ENCODE data around the gene RTP3.
"Not testable (repeated sequence)": the region's sequence is repeated elsewhere in the genome, so short reads cannot be mapped to it uniquely, and the experiment has no call there.

The RTP3 gene

DNA sequence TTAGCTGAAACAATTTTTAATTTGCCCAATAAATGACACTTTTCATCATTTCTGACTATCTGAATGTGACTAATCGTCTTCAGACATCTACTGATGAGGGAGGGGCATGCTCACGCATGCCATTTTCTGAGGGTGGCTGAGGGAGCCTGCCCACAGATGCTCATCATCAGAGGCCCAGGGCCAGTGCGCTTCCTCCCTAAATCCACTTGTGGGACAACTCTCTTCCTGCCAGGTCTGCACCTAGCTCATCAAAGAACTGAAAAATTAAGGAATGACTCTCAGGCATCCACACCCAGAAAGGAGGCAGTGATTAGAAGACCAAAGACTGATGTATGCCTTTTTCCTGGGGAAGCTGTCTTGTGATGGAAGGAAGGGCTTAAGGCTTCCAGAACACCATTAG is 22.8 kb downstream of the RTP3 start:
- TF ChIP-seq, protein P1, sequence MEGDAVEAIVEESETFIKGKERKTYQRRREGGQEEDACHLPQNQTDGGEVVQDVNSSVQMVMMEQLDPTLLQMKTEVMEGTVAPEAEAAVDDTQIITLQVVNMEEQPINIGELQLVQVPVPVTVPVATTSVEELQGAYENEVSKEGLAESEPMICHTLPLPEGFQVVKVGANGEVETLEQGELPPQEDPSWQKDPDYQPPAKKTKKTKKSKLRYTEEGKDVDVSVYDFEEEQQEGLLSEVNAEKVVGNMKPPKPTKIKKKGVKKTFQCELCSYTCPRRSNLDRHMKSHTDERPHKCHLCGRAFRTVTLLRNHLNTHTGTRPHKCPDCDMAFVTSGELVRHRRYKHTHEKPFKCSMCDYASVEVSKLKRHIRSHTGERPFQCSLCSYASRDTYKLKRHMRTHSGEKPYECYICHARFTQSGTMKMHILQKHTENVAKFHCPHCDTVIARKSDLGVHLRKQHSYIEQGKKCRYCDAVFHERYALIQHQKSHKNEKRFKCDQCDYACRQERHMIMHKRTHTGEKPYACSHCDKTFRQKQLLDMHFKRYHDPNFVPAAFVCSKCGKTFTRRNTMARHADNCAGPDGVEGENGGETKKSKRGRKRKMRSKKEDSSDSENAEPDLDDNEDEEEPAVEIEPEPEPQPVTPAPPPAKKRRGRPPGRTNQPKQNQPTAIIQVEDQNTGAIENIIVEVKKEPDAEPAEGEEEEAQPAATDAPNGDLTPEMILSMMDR (IDR thresholded peaks at IDR 0.05; ENCODE audit: low read length) = no peak
- TF ChIP-seq EZH2phosphoT487 (IDR thresholded peaks at IDR 0.05; ENCODE audit: low read length) (no peak), EZH2 (optimal IDR thresholded peaks at IDR 0.05; ENCODE audit: low read depth, low read length) (no peak)
- Histone ChIP-seq H3K9ac (ENCODE audit: low read length) (no peak overlapping the region), H4K20me1 (ENCODE audit: insufficient read depth, low read length) (no peaks in the 10 kb centered on the region), H3K4me2 (ENCODE audit: low read depth, low read length) (no peak overlapping the region), H3K79me2 (ENCODE audit: low read length) (no peaks in the 10 kb centered on the region), H3K9me3 (replicated peaks; ENCODE audit: insufficient read depth, low read length) (no peaks in the 10 kb centered on the region), H3K36me3 (replicated peaks; ENCODE audit: insufficient read depth, low read length) (no peaks in the 10 kb centered on the region), H3K9me2 (replicated peaks; ENCODE audit: insufficient read depth, low read length) (no peaks in the 10 kb centered on the region), H3K4me3 (ENCODE audit: low read length) (no peak overlapping the region), H3K27me3 (replicated peaks; ENCODE audit: insufficient read depth, low read length) (no peaks in the 10 kb centered on the region), H3F3A (ENCODE audit: insufficient read depth, low read length) (no peaks in the 10 kb centered on the region), H3K4me1 (ENCODE audit: low read length) (no peaks in the 10 kb centered on the region), H3K27ac (ENCODE audit: low read length) (no peak overlapping the region), H2AFZ (ENCODE audit: low read length) (no peak overlapping the region)
- no peak for DNase-seq

DNA sequence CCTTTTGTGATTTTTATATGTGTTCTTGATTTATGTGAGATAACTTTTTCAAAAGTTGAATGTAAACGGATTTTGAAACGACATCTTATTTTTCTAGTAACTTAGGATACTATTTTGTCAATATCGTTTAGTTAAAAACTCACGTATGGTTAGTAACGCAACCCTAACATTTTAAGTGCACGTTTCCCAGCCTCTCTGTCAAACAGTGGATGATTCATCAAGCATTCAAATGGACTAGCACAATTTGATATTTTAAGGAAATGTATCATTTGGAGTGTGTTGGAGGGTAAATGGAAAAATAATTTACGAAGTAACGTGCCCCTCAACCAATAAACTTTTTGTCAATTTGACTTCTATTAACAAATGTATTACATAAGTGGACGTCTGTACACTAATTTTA is 23.3 kb downstream of the RTP3 start:
- TF ChIP-seq EZH2phosphoT487 (IDR thresholded peaks at IDR 0.05; ENCODE audit: low read length) (no peak), EZH2 (optimal IDR thresholded peaks at IDR 0.05; ENCODE audit: low read depth, low read length) (no peak)
- TF ChIP-seq, protein P1 (IDR thresholded peaks at IDR 0.05; ENCODE audit: low read length) = no peak

DNA sequence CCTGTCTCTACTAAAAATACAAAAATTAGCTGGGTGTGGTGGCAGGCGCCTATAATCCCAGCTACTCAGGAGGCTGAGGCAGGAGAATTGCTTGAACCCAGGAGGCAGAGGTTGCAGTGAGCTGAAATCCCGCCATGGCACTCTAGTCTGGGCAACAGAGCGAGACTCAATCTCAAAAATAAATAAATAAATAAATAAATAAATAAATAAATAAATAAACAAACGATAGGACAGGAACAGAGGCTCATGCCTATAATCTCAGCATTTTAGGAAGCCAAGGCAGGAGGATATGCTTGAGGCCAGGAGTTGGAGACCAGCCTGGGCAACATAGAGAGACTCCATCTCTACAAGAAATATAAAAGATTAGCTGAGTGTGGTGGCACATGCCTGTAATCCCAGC is 24.4 kb downstream of the RTP3 start:
- H3K79me2 ChIP-seq (ENCODE audit: low read length); H3F3A ChIP-seq (ENCODE audit: insufficient read depth, low read length); DNase-seq; H3K27me3 ChIP-seq (replicated peaks; ENCODE audit: insufficient read depth, low read length); H3K9me3 ChIP-seq (replicated peaks; ENCODE audit: insufficient read depth, low read length); H3K4me3 ChIP-seq (ENCODE audit: low read length); H2AFZ ChIP-seq (ENCODE audit: low read length); H3K4me2 ChIP-seq (ENCODE audit: low read depth, low read length); H4K20me1 ChIP-seq (ENCODE audit: insufficient read depth, low read length); H3K27ac ChIP-seq (ENCODE audit: low read length); H3K4me1 ChIP-seq (ENCODE audit: low read length); H3K36me3 ChIP-seq (replicated peaks; ENCODE audit: insufficient read depth, low read length); H3K9me2 ChIP-seq (replicated peaks; ENCODE audit: insufficient read depth, low read length); H3K9ac ChIP-seq (ENCODE audit: low read length): not testable (repeated sequence)

More for the DNA sequence above, 23.3 kb downstream of the RTP3 start:
- H3K9me2 ChIP-seq (replicated peaks; ENCODE audit: insufficient read depth, low read length) = no peaks in the 10 kb centered on the region
- H3K27me3 ChIP-seq (replicated peaks; ENCODE audit: insufficient read depth, low read length) = no peaks in the 10 kb centered on the region
- H3K4me1 ChIP-seq (ENCODE audit: low read length) = no peaks in the 10 kb centered on the region
- no peak overlapping the region for H2AFZ ChIP-seq (ENCODE audit: low read length)
- no peak for DNase-seq
- no peak overlapping the region for H3K4me3 ChIP-seq (ENCODE audit: low read length)
- H3K27ac ChIP-seq (ENCODE audit: low read length) = no peak overlapping the region
- no peaks in the 10 kb centered on the region for H3K9me3 ChIP-seq (replicated peaks; ENCODE audit: insufficient read depth, low read length)
- H3K79me2 ChIP-seq (ENCODE audit: low read length) = no peaks in the 10 kb centered on the region
- H3K9ac ChIP-seq (ENCODE audit: low read length) = no peak overlapping the region
- H3K4me2 ChIP-seq (ENCODE audit: low read depth, low read length) = no peak overlapping the region
- no peaks in the 10 kb centered on the region for H3F3A ChIP-seq (ENCODE audit: insufficient read depth, low read length)
- no peaks in the 10 kb centered on the region for H3K36me3 ChIP-seq (replicated peaks; ENCODE audit: insufficient read depth, low read length)
- no peaks in the 10 kb centered on the region for H4K20me1 ChIP-seq (ENCODE audit: insufficient read depth, low read length)

DNA sequence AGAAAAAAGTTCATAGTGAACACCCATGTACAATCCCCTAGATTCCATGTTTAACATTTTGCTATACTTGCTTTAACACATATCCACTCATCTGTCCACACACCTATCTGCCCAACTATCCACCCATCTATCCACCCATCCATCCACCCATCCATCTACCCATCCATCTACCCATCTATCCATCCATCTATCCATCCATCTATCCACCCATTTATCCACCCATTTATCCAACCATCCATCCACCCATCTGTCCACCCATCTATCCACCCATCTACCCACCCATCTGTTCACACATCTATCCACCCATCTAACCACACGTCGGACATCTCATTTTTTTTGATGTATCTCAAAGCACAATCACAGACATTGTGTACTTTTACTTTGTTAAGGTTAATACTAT is 25.8 kb downstream of the RTP3 start:
- Histone ChIP-seq H3K27ac (ENCODE audit: low read length) (no peak overlapping the region), H3K9me3 (replicated peaks; ENCODE audit: insufficient read depth, low read length) (no peaks in the 10 kb centered on the region), H3K9me2 (replicated peaks; ENCODE audit: insufficient read depth, low read length) (no peaks in the 10 kb centered on the region), H3K27me3 (replicated peaks; ENCODE audit: insufficient read depth, low read length) (no peaks in the 10 kb centered on the region), H3K79me2 (ENCODE audit: low read length) (no peaks in the 10 kb centered on the region), H4K20me1 (ENCODE audit: insufficient read depth, low read length) (no peaks in the 10 kb centered on the region), H3K4me3 (ENCODE audit: low read length) (no peak overlapping the region), H3K4me2 (ENCODE audit: low read depth, low read length) (no peak overlapping the region), H3F3A (ENCODE audit: insufficient read depth, low read length) (no peaks in the 10 kb centered on the region), H3K9ac (ENCODE audit: low read length) (no peak overlapping the region), H3K36me3 (replicated peaks; ENCODE audit: insufficient read depth, low read length) (no peaks in the 10 kb centered on the region), H2AFZ (ENCODE audit: low read length) (no peak overlapping the region), H3K4me1 (ENCODE audit: low read length) (no peaks in the 10 kb centered on the region)
- no peak for DNase-seq
- TF ChIP-seq EZH2 (optimal IDR thresholded peaks at IDR 0.05; ENCODE audit: low read depth, low read length) (no peak), EZH2phosphoT487 (IDR thresholded peaks at IDR 0.05; ENCODE audit: low read length) (no peak)
- TF ChIP-seq, protein P1 (IDR thresholded peaks at IDR 0.05; ENCODE audit: low read length) = no peak

Measured in MM.1S (cell line).